GM23248 (cell line): ENCODE results near the gene KRT9. TPM values are rescaled to one million over a fixed set of nuclear protein-coding genes. Genes with fewer than 3 reads are reported as not detected.

Experiments
- DNase-seq: peaks from one replicate; pipeline ENCODE4 v3.0.0-alpha.2; 2015
- H2AFZ ChIP-seq: fragments of 200-600 bp; sonication (generic); 2 replicates; pipeline ENCODE4 v1.6.1; 2016; ENCODE audit warnings: antibody characterized with exemption
- H3F3A ChIP-seq: fragments of 200-600 bp; sonication (generic); 2 replicates; pipeline ENCODE4 v1.6.1; 2016; ENCODE audit warnings: mild to moderate bottlenecking, antibody characterized with exemption, mixed run types; ENCODE audit not compliant: insufficient read depth
- H3K27ac ChIP-seq: fragments of 200-600 bp; sonication (generic); 2 replicates; pipeline ENCODE4 v1.5.1; 2016; ENCODE audit warnings: mild to moderate bottlenecking
- H3K27me3 ChIP-seq: fragments of 200-600 bp; sonication (generic); replicated peaks from 2 replicates; pipeline ENCODE4 v1.6.1; 2016; ENCODE audit warnings: mild to moderate bottlenecking; ENCODE audit not compliant: insufficient read depth
- H3K36me3 ChIP-seq: fragments of 200-600 bp; sonication (generic); 2 replicates; pipeline ENCODE4 v1.6.1; 2016; ENCODE audit warnings: low read depth, mild to moderate bottlenecking
- H3K4me1 ChIP-seq: fragments of 200-600 bp; sonication (generic); 2 replicates; pipeline ENCODE4 v1.6.1; 2016; ENCODE audit warnings: mild to moderate bottlenecking; ENCODE audit not compliant: insufficient read depth
- H3K4me2 ChIP-seq: fragments of 200-600 bp; sonication (generic); one replicate; pipeline ENCODE4 v1.6.1; 2016; ENCODE audit warnings: mild to moderate bottlenecking; ENCODE audit not compliant: unreplicated experiment
- H3K4me3 ChIP-seq: fragments of 200-600 bp; sonication (generic); 2 replicates; pipeline ENCODE4 v1.5.1; 2016; ENCODE audit warnings: mild to moderate bottlenecking
- H3K79me2 ChIP-seq: fragments of 200-600 bp; sonication (generic); 2 replicates; pipeline ENCODE4 v1.6.1; 2016; ENCODE audit warnings: mild to moderate bottlenecking; ENCODE audit not compliant: insufficient read depth
- H3K9ac ChIP-seq: fragments of 200-600 bp; sonication (generic); 2 replicates; pipeline ENCODE4 v1.6.1; 2016; ENCODE audit warnings: mild to moderate bottlenecking
- H3K9me2 ChIP-seq: fragments of 200-600 bp; sonication (generic); 2 replicates; pipeline ENCODE4 v1.6.1; 2016; ENCODE audit warnings: mixed run types, mild to moderate bottlenecking, moderate library complexity; ENCODE audit not compliant: insufficient read depth
- H3K9me3 ChIP-seq: fragments of 200-600 bp; sonication (generic); one replicate; pipeline ENCODE4 v1.6.1; 2017; ENCODE audit warnings: low read depth
- H4K20me1 ChIP-seq: fragments of 200-600 bp; sonication (generic); 2 replicates; pipeline ENCODE4 v1.6.0; 2016; ENCODE audit not compliant: insufficient read depth
- EZH2 ChIP-seq: fragments of 200-600 bp; sonication (generic); IDR thresholded peaks from 2 replicates; pipeline ENCODE4 v1.6.1; 2018; ENCODE audit warnings: antibody characterized with exemption, mild to moderate bottlenecking; ENCODE audit not compliant: insufficient read depth, poor library complexity, severe bottlenecking
- EZH2phosphoT487 ChIP-seq: fragments of 200-600 bp; sonication (generic); IDR thresholded peaks from 2 replicates; pipeline ENCODE4 v1.6.1; 2018; ENCODE audit warnings: antibody characterized with exemption, moderate library complexity, mild to moderate bottlenecking, low read depth; ENCODE audit not compliant: insufficient read depth
- WGBS, 2 experiments: methylation state at CpG; one replicate each; pipeline ENCODE4 v1.1.6; 2015 to 2017; ENCODE audit warnings: low lambda C conversion rate in 2 of 2, low coverage in 1 of 2; ENCODE audit errors: missing lambda C conversion rate in 2 of 2; 5-methylcytosine and 5-hydroxymethylcytosine counted together
- in situ Hi-C: fragments of 300-500 bp; cut with MboI; formaldehyde crosslinking; loops from 2 replicates; pipeline ENCODE4 v1.15.0; 2020
- polyA plus RNA-seq: library from polyadenylated mRNA; unstranded; fragments of >200 nt; fragmentation: Nextera tagmentation; extraction: Ambion mirVana; gene quantifications from 2 replicates; pipeline ENCODE4 v1.2.1, GENCODE V29; 2016
- total RNA-seq: library from RNA; depleted of rRNA; stranded (reverse); fragments of >200 nt; shearing (Covaris generic); gene quantifications from 2 replicates; pipeline ENCODE4 v1.2.3, GENCODE V29; 2014

KRT9 gene
- total and polyA plus RNA-seq, 2 experiments from 2014 or later: not detected

DNA sequence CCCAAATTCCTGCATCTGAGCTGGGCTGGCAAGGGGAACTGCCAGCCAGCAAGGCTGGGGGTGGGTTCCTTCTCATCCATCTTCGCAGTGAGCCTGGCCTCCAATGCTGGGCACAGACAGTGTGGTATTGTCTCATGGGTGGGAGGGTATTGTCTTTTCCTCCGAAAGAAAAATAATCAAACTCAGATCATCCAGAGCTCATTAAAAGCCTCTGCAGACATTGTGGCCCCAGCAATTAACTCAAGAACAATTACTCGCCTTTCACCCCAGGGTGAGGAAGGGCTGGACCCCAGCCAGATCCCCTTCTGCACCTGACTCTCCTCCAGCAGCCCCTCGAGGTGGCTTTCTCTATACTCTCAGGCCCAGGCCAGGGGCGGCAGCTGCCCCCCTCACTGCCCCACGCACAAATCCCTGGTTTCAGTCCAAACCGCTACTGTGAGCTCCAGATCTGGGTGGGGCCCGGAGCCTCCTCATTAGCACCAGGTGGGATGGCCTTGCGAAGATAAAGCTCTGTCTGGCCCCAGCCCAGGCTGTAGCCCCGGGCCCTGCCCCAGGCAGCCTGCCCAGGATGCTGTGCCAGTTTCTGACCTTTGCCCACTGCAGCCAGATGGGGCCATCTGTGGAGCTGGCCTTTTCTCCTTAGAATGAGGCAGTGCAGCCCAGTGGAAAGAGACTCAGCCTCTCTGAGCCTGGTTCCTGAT, 50.9 kb downstream of the KRT9 start:
- Histone ChIP-seq H4K20me1 (no peaks in the 10 kb centered on the region), H3K36me3 (no peaks in the 10 kb centered on the region), H3K79me2 (no peaks in the 10 kb centered on the region), H3K27me3 (no peaks in the 10 kb centered on the region), H3K4me1 (peaks cover 17% of the 10 kb centered on the region), H3F3A (0 out of 2 replicates have a peak, but pooled peaks cover 6% of the 10 kb centered on the region), H3K4me3 (no peak overlapping the region), H2AFZ (no peak overlapping the region), H3K9ac (no peak overlapping the region), H3K9me2 (no peaks in the 10 kb centered on the region), H3K27ac (no peak overlapping the region), H3K9me3 (no peaks in the 10 kb centered on the region), H3K4me2 (peak overlapping the region; percentile 19)
- 44 to 46% methylated on average over 10 of the region's 10 CpGs for WGBS, 2 experiments
- TF ChIP-seq EZH2phosphoT487 (no peak), EZH2 (no peak)
- no peak for DNase-seq
- in situ Hi-C loops: no loop called here

- H3K79me2 ChIP-seq: no peaks in the 10 kb centered on the region
- in situ Hi-C loops: no loop called here
- H3K4me1 ChIP-seq: peaks cover 17% of the 10 kb centered on the region
- no peak overlapping the region for H2AFZ ChIP-seq
- no peak overlapping the region for H3K4me3 ChIP-seq
- H3K36me3 ChIP-seq: no peaks in the 10 kb centered on the region
- TF ChIP-seq EZH2 (no peak), EZH2phosphoT487 (no peak)
- DNase-seq: no peak
- 56 to 67% methylated on average over 10 to 11 of the region's 11 CpGs for WGBS, 2 experiments
- no peak overlapping the region for H3K9ac ChIP-seq
- no peaks in the 10 kb centered on the region for H4K20me1 ChIP-seq
- no peaks in the 10 kb centered on the region for H3K9me2 ChIP-seq
- no peak overlapping the region for H3K4me2 ChIP-seq
- no peaks in the 10 kb centered on the region for H3K27me3 ChIP-seq
- 0 out of 2 replicates have a peak, but pooled peaks cover 6% of the 10 kb centered on the region for H3F3A ChIP-seq
- H3K27ac ChIP-seq: no peak overlapping the region
- no peaks in the 10 kb centered on the region for H3K9me3 ChIP-seq
Observed at GRCh38 chr17:41519501-41520224, 52.2 kb downstream of the KRT9 start.

GRCh38 chr17:41518789-41519449, 52.9 kb downstream of the KRT9 start, which contains the start of gene KRT15:
TSS of gene KRT15 (minus strand) at chr17:41518890. CDS start at chr17:41518827, 63 bp downstream.
- Histone ChIP-seq H4K20me1 (no peaks in the 10 kb centered on the region), H2AFZ (no peak within 1 kb of the TSS), H3K9me2 (no peaks in the 10 kb centered on the region), H3K9ac (no peak within 1 kb of the TSS), H3K79me2 (no peaks in the 10 kb centered on the region), H3K27ac (no peak within 1 kb of the TSS), H3K27me3 (no peaks in the 10 kb centered on the region), H3F3A (0 out of 2 replicates have a peak, but pooled peaks cover 6% of the 10 kb centered on the region), H3K4me3 (no peak within 1 kb of the TSS), H3K36me3 (no peaks in the 10 kb centered on the region), H3K4me1 (peaks cover 17% of the 10 kb centered on the region), H3K9me3 (no peaks in the 10 kb centered on the region), H3K4me2 (no peak within 1 kb of the TSS)
- peak; percentile 34 for DNase-seq
- in situ Hi-C loops: no loop called here
- 75 to 76% methylated on average over 7 to 8 of the region's 8 CpGs for WGBS, 2 experiments
- TF ChIP-seq EZH2phosphoT487: no peak
- no peak for TF ChIP-seq EZH2

DNA sequence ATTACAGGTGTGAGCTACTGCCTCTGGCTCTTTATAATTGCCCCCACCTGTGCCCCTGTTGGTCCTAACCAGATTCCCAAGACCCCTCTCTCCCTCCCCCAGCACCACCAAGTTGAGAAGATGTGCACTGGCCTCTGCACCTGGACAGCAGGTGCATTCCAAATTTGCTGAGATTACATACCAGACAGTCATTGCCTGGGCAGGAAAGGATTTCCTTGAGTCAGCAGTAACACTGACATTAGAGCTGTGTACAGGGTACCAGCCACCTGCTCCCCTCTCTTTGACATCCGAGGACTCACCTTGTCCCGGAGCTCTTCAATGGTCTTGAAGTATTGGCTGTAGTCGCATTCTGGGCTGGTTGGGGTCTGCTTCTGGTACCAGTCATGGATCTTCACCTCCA, 53.8 kb downstream of the KRT9 start:
- H3K4me3 ChIP-seq: no peak overlapping the region
- H3K9me2 ChIP-seq: no peaks in the 10 kb centered on the region
- H4K20me1 ChIP-seq: no peaks in the 10 kb centered on the region
- 0 out of 2 replicates have a peak, but pooled peaks cover 3% of the 10 kb centered on the region for H3F3A ChIP-seq
- TF ChIP-seq EZH2 (no peak), EZH2phosphoT487 (no peak)
- H3K27ac ChIP-seq: no peak overlapping the region
- no peaks in the 10 kb centered on the region for H3K79me2 ChIP-seq
- WGBS, 2 experiments: 97 to 98% methylated on average over 3 of the region's 3 CpGs
- H3K9ac ChIP-seq: no peak overlapping the region
- H3K36me3 ChIP-seq: no peaks in the 10 kb centered on the region
- in situ Hi-C loops: no loop called here
- no peak for DNase-seq
- no peak overlapping the region for H2AFZ ChIP-seq
- H3K4me1 ChIP-seq: peaks cover 17% of the 10 kb centered on the region
- no peak overlapping the region for H3K4me2 ChIP-seq
- H3K9me3 ChIP-seq: no peaks in the 10 kb centered on the region
- H3K27me3 ChIP-seq: no peaks in the 10 kb centered on the region
